GM19043 (cell line): ENCODE data around the gene CYP2A7.
"Not testable (repeated sequence)": the region's sequence is repeated elsewhere in the genome, so short reads cannot be mapped to it uniquely, and the experiment has no call there.

ENCODE experiments used
- ATAC-seq: cut with Tn5 transposase; IDR thresholded peaks from one replicate; pipeline ENCODE4 v1.9.1; 2021; ENCODE audit warnings: low read depth; ENCODE audit not compliant: unreplicated experiment

The CYP2A7 gene

DNA sequence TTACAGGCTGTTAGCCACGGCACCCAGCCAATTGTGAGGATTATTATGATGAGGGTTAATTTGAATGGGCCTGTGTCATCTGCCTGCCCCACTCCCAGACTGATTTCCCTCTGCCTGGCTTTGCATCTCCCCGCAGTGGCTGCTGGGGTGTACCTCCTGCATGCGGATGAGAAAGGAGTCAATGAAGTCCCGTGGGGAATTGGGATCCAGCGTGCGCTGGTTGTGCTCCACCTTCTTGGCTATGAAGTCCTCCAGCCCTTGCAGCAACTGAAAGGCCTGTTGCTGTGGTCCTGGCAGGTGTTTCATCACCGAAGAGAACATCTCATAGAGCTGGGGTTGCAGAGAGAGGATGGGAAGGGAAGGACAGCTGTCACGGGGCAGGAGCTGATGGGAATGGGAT lies 35.3 kb downstream of the CYP2A7 start:
- not testable (repeated sequence) for ATAC-seq

DNA sequence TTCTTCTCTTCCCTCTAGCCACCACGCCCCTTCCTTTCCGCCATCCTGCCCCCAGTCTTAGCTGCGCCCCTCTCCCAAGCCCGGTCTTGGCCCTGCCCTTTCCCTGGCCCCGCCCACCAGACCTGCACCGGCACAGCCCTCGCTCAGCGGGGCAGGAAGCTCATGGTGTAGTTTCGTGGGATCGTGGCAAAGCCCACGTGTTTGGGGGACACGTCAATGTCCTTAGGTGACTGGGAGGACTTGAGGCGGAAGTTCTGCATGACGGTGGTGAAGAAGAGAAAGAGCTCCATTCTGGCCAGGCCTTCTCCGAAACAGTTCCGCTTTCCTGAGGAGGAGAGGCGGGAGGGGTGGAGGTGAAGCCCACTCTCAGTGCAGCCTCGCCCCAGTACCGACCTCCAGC lies 38.4 kb downstream of the CYP2A7 start:
- ATAC-seq, result not testable (repeated sequence)

GRCh38 chr19:40842997-40843652 lies 38.9 kb downstream of the CYP2A7 start:
- ATAC-seq, result not testable (repeated sequence)

GRCh38 chr19:40842012-40842411 lies 40.0 kb downstream of the CYP2A7 start:
- ATAC-seq, result not testable (repeated sequence)

GRCh38 chr19:40838477-40838876 lies 43.6 kb downstream of the CYP2A7 start:
- not testable (repeated sequence) for ATAC-seq

DNA sequence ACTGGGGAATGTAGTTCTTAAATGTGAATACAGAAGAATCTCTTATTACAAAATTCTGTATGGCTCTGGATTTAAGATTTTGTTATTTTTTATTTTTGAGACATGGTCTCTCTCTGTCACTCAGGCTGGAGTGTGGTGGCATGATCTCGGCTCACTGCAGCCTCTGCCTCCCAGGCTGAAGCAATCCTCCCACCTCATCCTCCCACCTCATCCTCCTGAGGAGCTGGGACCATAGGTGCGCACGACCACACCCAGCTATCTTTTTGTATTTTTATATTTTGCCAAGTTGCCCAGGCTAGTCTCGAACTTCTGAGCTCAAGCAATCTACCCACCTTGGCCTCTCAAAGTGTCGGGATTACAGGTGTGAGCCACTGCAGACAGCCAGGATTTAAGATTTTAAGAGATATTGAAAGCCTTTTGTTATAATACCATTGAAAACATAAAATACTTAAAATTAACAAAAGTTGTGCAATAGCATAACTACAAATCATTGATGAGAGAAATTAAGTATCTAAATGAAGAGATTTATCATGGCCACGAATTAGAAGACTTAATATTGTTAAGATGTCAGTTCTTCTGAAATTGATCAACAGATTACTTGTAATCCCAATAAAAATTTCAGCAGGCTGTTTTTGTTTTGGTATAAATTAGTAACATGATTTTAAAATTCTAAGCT lies 45.1 kb downstream of the CYP2A7 start:
- ATAC-seq, result no peak

- not testable (repeated sequence) for ATAC-seq
Measured at GRCh38 chr19:40833728-40834533, 48.1 kb downstream of the CYP2A7 start.

DNA sequence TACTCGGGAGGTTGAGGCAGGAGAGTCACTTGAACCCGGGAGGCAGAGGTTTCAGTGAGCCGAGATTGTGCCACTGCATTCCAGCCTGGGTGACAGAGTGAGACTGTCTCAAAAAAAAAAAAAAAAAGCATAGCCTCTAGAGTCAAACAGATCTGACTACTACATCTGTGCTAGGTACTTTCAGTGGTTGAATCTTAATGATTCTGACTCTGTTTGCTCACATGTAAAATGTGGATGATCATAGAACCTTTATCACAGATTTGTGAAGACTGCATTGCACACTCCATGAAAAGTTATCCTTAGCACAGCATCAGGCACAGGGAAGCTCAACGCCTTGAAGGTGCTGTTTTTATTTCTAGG lies 49.6 kb downstream of the CYP2A7 start:
- ATAC-seq, result not testable (repeated sequence)

DNA sequence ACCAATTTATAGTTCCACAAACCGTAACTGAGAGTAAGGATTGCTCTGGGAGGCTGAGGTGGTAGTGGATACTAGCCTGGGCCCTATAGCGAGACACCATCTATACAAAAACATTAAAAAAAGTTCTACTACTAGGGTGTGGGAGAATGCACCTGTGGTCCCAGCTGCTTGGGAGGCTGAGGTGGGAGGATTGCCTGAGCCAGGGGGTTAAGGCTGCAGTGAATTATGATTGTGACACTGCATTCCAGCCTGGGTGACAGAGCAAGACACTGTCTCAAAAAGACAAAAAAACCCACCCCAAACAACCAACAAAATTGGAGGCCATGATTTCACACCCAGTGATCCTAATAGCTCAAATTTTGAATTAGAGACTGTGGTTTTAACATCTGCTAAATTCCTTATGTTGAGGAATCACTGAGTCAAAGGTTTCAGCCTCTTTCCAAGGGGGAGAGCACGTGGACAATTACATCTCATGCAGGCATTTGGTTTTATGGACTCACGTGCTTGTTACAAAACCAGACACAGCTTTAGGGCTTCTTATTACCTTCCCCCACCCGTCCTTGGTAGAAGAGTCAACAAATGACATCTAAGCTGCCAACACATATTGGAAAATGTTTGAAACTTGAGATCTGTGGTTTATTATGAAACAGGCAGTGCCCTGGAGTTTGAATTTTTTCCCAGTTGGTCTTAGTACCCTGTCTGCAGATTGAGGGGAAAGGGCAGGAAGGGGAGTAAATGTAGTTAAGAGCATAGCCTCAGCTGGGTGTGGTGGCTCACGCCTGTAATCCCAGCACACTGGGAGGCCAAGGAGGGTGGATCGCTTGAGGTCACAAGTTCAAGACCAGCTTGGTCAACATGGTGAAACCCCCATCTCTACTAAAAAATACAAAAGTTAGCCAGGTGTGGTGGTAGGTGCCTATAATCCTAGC lies 50.3 kb downstream of the CYP2A7 start:
- ATAC-seq, result no peak

DNA sequence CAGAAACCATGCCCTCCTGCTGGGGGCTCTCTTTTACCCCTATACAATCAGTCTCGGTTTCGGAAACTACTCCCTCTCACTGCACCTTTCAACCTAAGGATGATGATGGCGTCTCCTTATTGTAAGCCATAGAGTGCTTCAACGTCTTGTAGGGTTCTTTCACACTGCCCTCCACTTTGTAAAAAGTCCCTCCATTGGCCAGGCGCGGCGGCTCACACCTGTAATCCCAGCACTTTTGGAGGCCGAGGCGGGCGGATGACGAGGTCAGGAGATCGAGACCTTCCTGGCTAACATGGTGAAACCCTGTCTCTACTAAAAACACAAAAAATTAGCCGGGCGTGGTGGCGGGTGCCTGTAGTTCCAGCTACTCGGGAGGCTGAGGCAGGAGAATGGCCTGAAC lies 51.3 kb downstream of the CYP2A7 start:
- ATAC-seq, result not testable (repeated sequence)

- no peak for ATAC-seq
Measured at GRCh38 chr19:40829205-40829604, 52.8 kb downstream of the CYP2A7 start.

GRCh38 chr19:40827386-40828247 lies 54.4 kb downstream of the CYP2A7 start:
- no peak for ATAC-seq

DNA sequence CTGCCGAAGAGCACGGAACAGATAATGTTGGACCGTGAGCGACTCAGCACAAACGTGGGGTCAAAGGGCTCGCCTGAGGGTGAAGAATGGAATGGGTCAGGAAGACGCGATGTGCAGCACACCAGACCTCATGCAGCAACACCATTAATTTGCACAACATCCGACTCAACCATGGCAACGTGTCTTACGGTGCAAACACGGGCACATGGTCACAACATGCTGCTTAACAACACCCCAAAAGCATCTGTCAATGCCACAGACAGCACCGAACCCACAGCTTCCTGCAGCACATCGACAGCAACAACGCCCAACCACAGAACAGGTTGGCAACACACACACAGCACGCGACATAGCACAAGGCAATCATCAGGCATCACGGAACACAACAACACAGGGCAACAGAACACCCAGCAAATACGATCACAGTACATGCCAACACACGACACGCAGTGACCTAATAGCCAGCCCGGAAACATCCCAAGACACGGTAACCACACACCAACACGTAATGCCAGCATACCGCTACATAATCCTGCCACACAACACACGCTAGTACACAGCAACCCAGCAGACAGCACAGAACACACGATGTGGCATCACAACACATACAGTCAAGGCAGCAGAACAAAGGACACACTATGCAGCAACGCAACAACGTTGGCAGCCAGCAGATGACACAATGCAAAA lies 55.2 kb downstream of the CYP2A7 start:
- not testable (repeated sequence) for ATAC-seq

GRCh38 chr19:40826312-40826698 lies 55.7 kb downstream of the CYP2A7 start:
- not testable (repeated sequence) for ATAC-seq

- not testable (repeated sequence) for ATAC-seq
Measured at GRCh38 chr19:40825460-40826095, 56.5 kb downstream of the CYP2A7 start.
